GM19463 (cell line): ENCODE results near the gene FBXO38.

ENCODE experiments used
- ATAC-seq: cut with Tn5 transposase; IDR thresholded peaks from one replicate; pipeline ENCODE4 v1.9.1; 2021; ENCODE audit warnings: mild to moderate bottlenecking, moderate library complexity; ENCODE audit not compliant: unreplicated experiment

FBXO38 gene

DNA sequence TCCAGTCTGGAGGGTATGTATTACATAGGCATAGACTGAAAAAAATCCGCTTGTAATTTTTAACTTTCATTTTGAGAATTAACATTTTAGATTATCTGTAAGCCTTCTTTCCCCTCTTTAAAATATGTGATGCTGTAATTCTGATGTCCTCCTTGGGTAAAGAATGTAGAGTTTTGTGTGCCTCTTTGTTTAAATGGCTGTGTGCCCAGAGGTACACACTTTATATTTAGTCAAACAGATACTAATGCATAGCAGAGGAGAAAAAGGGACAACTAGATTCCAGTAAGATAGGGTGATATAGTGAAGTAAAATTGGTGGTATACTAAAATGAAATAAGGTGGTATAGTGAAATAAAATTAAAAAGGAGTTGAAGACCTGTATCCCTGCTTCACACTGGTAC, 1.3 kb downstream of the FBXO38 start:
- ATAC-seq = no peak

DNA sequence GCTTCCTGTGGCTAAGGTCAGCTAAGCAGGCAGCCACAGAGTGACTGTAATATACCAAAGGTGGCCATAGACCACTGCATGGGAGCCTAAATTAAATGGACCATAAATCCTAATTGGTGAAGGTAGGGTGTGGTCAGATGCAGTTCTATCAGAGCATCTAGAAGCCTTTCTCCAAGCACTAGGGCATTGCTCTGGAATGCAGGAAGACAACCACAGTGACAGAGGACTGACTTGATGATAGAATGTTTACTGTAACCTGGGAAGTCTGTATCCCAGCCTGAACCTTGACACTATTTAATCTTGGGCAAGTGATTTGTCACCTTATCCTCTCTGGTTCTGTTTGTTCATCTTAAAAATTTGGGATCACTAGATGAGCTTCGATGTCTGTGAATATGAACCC, 2.3 kb downstream of the FBXO38 start:
- ATAC-seq = no peak

DNA sequence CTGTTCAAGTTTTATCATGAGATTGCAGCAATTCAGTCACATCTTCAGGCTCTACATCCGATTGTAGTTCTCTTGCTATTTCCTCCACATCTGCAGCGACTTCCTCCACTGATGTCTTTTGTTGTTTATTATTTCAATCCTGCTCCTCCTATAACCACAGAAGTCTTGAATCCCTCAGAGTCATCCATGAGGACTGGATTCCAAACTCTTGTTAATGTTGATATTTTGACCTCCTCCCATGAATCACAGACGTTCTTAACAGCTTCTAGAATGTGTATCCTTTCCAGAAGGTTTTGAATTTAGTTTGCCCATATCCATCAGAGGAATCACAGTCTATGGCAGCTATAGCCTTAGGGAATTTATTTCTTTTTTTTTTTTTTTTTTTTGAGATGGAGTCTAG, 3.6 kb downstream of the FBXO38 start:
- ATAC-seq = no peak

DNA sequence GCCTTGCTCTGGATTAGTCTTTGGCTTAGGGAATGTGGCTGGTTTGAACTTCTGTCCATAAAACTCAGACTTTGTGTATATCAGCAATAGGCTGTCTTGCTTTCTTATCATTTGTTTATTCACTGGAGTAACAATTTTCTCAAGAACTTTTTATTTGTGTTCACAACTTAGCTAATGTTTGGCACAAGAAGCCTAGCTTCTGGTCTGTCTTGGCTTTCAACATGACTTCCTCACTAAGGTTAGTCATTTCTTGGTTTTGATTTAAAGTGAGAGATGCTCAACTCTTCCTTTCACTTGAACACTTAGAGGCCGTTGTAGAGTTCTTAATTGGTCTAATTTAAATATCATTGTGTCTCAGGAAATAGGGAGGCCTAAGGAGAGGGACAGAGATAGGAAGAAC, 4.9 kb downstream of the FBXO38 start:
- ATAC-seq = no peak

DNA sequence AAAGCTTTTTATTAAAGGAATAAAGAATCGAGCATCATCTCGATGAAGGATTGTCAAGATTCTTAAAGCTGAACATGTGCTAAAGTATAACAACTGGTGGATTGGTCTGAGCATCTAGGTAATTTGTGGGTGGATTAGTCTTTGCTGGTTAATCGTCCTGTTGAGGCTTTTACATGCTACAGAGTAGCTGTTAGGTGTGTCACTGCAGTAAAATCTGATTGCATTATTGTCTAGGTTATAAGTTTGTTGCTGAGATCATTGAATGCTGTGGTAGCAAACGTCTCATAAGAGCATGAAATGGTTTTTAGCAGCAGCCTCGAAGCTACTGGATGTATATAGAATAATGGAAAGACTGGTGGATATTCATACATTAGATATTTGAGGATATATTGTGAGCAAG, 7.2 kb downstream of the FBXO38 start:
- ATAC-seq = no peak

- no peak for ATAC-seq
These were observed 7.7 kb downstream of the FBXO38 start for GRCh38 chr5:148391422-148391821.

DNA sequence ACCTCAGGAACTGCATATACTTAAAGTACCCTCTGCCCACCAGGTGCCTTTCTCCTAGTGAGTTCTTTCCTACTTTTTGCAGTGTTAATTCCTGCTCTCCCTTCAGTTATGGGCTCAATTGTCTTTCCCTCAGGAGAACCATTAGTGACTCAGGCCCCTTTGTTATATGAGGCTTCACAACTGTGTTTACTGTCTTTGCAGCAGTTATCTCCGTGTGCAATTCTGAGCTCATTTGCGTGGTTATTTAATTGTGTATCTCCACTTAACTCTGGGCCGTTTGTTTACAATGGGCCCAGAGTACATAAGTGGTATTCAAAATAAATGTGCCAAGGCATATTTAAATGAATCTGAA, 9.6 kb downstream of the FBXO38 start:
- no peak for ATAC-seq

GRCh38 chr5:148394587-148395019, 10.8 kb downstream of the FBXO38 start:
- ATAC-seq = no peak

GRCh38 chr5:148395031-148395430, 11.3 kb downstream of the FBXO38 start:
- no peak for ATAC-seq

- no peak for ATAC-seq
These were observed 14.3 kb downstream of the FBXO38 start for GRCh38 chr5:148397968-148398595.

DNA sequence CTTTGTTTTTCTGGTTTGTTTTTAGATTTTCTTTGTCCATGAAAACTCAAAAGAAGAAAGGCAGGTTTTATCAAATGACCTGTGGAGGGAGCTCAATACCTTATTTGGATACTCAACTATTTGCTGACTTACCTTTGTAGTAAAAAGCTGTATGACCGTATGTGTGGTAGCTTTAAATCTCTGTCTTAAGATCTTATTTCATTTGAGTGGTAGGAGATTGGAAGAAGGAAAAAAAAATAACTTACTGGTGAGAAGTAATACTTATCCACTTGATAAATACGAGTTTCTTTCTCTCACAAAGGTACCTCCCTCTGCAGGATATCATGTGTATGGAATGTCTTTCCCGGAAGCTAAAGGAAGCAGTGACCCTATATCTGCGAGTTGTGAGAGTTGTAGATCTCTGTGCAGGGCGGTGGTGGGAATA, 15.0 kb downstream of the FBXO38 start:
- no peak for ATAC-seq

DNA sequence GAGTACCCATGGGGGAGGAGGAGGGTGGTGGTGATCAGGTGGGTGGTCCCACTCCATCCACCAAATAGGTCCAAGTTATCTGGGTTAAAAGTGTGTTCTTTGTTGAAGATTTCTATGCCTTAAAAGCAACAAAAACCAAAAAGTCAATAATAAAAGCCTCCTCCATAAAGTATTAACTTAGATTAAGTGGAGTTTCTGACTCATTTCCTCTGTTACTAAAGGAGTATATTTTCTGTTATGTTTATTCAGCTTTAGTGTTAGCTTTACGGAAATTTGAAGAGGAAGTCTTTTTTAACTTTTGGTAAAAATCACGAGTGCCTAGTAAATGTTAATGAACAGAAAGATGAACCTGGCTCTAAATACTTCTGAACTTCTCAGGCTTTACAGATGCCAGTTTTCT, 17.8 kb downstream of the FBXO38 start:
- no peak for ATAC-seq

- ATAC-seq = peak; percentile 65
These were observed 19.6 kb downstream of the FBXO38 start for GRCh38 chr5:148403344-148403743.

- no peak for ATAC-seq
These were observed 22.6 kb downstream of the FBXO38 start for GRCh38 chr5:148406406-148406805.

- no peak for ATAC-seq
These were observed 24.3 kb downstream of the FBXO38 start for GRCh38 chr5:148408092-148408491.

GRCh38 chr5:148412124-148412523, 28.4 kb downstream of the FBXO38 start:
- ATAC-seq = no peak

- no peak for ATAC-seq
These were observed 31.1 kb downstream of the FBXO38 start for GRCh38 chr5:148414833-148415232.

GRCh38 chr5:148416416-148416815, 32.7 kb downstream of the FBXO38 start:
- ATAC-seq = no peak

GRCh38 chr5:148416921-148417320, 33.2 kb downstream of the FBXO38 start:
- no peak for ATAC-seq

DNA sequence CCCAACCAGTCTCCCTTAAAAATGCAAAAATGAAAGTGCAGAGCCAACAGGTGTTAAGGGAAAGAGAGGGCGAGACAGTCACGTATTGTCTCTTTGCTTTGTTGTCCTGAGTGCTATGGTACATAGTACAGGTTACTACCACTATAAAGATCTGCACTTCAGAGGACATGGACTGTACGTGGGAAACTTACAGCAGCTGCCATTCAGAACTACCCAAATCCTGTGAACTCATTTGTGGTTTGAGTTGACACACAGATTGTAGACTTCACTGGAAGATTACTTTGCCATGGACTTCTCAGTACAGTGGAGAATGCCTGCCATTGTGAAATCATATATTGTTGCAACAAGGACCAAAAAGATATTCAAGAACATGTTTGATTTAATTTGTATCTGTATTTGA, 34.8 kb downstream of the FBXO38 start:
- ATAC-seq = no peak

- ATAC-seq = no peak
These were observed 37.9 kb downstream of the FBXO38 start for GRCh38 chr5:148421661-148422060.

DNA sequence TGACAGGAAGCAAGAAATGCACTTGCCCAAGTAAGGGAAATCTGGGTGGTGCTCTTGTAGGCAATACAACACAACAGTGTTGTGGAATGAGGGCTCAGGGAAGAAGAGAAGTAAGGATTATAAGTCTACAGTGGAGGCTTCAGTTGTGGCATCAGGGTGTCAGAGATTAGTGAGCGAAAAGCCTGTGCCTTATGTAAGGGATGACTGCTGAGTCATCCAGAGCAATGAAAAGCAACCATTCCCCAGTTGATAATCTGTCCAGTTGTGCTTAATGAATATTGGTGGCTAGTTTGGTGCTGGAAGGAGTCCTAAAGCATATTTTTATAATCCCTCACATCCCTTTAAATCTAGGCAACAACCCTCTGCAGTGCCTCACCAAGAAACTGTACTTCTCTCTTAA, 42.0 kb downstream of the FBXO38 start:
- no peak for ATAC-seq

GRCh38 chr5:148426514-148426913, 42.8 kb downstream of the FBXO38 start:
- no peak for ATAC-seq
